Testis (tissue), 2 donors: ENCODE data around the gene ATAD3C.

Experiments used
- POLR2A ChIP-seq: fragments of 450-650 bp; IDR thresholded peaks from one replicate; pipeline ENCODE4 v1.6.1; 2017; ENCODE audit warnings: antibody characterized with exemption, mild to moderate bottlenecking, moderate library complexity
- TF ChIP-seq, protein P1 (sequence below), 3 experiments: fragments of 450-650 bp in 2 of 3; fragments of 200-600 bp in 1 of 3; sonication (generic) in 1 of 3; IDR thresholded peaks; one replicate each; pipeline ENCODE4 v1.5.1; 2016 to 2019; ENCODE audit warnings: antibody characterized with exemption in 3 of 3, mild to moderate bottlenecking in 2 of 3, moderate library complexity in 1 of 3

DNA sequence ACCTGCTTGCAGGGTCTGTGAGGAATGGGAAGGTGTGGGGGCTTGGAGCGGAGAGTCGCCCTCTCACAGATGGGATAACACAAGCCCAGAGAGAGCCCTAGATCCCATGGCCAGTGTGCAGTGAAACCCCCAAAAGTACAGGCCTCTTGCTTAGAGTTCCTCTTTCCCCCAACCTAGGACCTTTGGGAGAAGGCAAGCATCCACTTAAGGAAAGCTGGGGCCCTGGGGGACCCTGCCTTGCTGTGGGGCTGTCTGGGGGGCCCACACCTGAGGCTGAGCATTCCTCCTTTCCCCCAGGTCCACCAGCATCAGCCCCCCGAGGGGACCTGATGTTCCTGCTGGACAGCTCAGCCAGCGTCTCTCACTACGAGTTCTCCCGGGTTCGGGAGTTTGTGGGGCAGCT lies 12.9 kb upstream of the ATAD3C start:
- TF ChIP-seq, protein P1, sequence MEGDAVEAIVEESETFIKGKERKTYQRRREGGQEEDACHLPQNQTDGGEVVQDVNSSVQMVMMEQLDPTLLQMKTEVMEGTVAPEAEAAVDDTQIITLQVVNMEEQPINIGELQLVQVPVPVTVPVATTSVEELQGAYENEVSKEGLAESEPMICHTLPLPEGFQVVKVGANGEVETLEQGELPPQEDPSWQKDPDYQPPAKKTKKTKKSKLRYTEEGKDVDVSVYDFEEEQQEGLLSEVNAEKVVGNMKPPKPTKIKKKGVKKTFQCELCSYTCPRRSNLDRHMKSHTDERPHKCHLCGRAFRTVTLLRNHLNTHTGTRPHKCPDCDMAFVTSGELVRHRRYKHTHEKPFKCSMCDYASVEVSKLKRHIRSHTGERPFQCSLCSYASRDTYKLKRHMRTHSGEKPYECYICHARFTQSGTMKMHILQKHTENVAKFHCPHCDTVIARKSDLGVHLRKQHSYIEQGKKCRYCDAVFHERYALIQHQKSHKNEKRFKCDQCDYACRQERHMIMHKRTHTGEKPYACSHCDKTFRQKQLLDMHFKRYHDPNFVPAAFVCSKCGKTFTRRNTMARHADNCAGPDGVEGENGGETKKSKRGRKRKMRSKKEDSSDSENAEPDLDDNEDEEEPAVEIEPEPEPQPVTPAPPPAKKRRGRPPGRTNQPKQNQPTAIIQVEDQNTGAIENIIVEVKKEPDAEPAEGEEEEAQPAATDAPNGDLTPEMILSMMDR (IDR thresholded peaks at IDR 0.05), result no peak
- no peak for TF ChIP-seq POLR2A
